CD4-positive, alpha-beta T cell treated with Interleukin-10 for 1 hour (primary cell): ENCODE data around the gene WDR81.
"Not testable (repeated sequence)": the region's sequence is repeated elsewhere in the genome, so short reads cannot be mapped to it uniquely, and the experiment has no call there.

ENCODE experiments used
- DNase-seq: peaks from one replicate; pipeline ENCODE4 v3.0.0-alpha.2; 2020

The WDR81 gene

GRCh38 chr17:1724351-1724868 is at the start of gene WDR81:
WDR81 (plus strand) TSS chr17:1724704; CDS start chr17:1724960, 256 bp downstream.
- peak; percentile 84 for DNase-seq

DNA sequence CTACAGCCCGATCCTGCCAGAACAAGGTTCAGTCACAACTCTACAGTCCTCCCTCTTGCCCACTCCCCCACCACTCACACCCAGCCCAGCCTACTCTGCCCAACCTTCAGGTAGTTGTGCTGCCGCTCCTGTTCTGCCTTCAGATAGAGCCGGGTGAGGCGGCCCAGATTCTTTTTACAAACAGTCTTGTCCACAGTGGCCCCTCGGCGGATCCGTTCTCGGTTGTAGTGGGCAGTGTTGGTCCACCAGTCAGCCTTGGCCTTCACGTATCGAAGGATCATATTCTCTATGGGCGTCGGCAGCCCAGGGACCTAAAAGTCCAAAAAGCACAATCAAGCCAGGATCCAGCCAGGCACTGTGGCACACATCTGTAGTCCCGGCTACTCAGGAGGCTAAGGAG is 48.1 kb upstream of the WDR81 start:
- no peak for DNase-seq

- no peak for DNase-seq
Measured at GRCh38 chr17:1683459-1683858, 41.0 kb upstream of the WDR81 start.

- DNase-seq = peak; percentile 99
Measured at GRCh38 chr17:1684378-1685189, 39.9 kb upstream of the WDR81 start, which contains the start of gene PRPF8. PRPF8 (minus strand) TSS chr17:1684867; CDS start chr17:1684571, 296 bp downstream.

GRCh38 chr17:1686086-1686485 is 38.4 kb upstream of the WDR81 start:
- DNase-seq = no peak

DNA sequence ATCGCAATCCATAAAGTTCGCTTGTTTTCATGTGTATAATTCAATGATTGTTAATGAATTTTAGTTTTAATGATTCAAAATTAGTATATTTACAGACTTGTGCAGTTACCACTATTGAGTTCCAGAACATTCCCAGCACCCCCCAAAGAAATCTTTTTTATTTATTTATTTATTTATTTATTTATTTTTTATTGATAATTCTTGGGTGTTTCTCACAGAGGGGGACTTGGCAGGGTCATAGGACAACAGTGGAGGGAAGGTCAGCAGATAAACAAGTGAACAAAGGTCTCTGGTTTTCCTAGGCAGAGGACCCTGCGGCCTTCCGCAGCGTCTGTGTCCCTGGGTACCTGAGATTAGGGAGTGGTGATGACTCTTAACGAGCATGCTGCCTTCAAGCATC is 36.1 kb upstream of the WDR81 start:
- DNase-seq = not testable (repeated sequence)

GRCh38 chr17:1690544-1691221 is 33.8 kb upstream of the WDR81 start:
- DNase-seq = no peak

GRCh38 chr17:1693339-1693738 is 31.2 kb upstream of the WDR81 start:
- no peak for DNase-seq

- no peak for DNase-seq
Measured at GRCh38 chr17:1695365-1695764, 29.1 kb upstream of the WDR81 start.

DNA sequence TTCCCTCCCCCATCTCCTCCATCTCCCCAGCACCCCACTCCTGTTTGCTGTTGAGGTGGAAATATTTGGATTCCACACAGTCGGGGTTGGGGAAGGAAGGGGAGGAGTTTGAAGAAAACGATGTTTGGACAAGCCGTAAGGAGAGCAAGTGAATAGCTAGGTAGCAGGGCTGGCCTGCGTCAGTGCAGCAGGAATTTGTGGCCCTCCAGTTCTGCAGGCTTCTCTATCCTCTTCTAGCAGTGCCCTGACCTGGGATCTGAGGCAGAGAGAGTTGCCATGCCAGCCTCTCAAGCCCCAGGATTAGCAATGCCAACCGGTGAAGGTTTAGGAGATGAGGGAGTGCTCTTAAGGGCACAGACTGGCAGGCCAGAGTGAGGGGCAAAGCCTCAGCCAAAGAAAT is 26.8 kb upstream of the WDR81 start:
- DNase-seq = no peak

DNA sequence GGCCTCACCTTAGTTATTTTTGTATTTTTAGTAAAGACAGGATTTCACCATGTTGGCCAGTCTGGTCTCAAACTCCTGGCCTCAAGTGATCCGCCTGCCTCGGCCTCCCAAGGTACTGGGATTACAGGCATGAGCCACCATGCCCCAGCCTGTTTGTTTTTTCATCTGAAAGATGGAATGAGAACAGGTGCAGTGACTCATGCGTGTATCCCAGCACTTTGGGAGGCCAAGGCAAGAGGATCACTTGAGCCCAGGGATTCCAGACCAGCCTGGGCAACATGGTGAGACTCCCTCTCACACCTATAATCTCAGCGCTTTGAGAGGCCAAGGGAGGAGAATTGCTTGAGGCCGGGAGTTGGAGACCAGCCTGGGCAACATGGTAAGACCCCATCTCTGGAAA is 24.6 kb upstream of the WDR81 start:
- DNase-seq = not testable (repeated sequence)

- no peak for DNase-seq
Measured at GRCh38 chr17:1703063-1703462, 21.4 kb upstream of the WDR81 start.

- no peak for DNase-seq
Measured at GRCh38 chr17:1705004-1705403, 19.5 kb upstream of the WDR81 start.

DNA sequence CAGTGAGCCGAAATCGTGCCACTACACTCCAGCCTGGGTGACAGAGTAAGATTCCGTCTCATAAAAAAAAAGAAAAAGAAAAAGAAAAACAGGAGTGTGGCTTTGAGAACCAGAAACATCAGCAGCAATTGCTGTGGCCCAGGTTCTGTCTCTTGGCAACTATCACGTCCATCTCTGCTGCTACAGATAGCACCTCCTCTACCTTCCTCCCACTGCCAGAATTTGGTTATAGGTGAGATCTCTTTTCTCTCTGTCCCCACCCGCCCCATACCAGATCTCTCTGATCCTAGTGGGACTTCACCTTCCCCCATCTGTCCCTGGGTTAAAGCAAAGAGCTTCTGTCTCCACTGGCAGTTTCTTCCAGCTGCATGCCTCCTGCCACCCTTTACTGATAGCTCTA is 17.4 kb upstream of the WDR81 start:
- DNase-seq = peak; percentile 64

DNA sequence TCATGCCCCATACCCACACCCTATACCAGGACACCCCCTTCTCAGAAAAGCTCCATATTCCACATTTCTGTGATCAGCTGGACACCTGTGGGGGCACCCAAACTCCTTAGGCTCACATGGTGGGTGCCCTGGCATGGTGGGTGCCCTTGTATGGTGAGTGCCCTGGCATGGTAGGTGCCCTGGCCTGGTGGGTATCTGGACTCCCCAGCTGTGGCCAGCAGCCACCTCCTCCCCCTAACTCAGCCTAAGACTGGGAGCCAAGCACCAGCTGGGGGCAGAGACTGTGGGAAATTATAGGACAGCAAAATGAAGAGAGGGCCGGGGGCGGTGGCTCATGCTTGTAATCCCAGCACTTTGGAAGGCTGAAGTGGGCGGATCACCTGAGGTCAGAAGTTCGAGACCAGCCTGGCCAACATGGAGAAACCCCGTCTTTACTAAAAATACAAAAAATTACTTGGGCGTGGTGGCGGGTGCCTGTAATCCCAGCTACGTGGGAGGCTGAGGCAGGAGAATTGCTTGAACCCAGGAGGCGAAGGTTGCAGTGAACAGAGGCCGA is 15.6 kb upstream of the WDR81 start:
- not testable (repeated sequence) for DNase-seq

- no peak for DNase-seq
Measured at GRCh38 chr17:1709403-1709951, 15.0 kb upstream of the WDR81 start.

DNA sequence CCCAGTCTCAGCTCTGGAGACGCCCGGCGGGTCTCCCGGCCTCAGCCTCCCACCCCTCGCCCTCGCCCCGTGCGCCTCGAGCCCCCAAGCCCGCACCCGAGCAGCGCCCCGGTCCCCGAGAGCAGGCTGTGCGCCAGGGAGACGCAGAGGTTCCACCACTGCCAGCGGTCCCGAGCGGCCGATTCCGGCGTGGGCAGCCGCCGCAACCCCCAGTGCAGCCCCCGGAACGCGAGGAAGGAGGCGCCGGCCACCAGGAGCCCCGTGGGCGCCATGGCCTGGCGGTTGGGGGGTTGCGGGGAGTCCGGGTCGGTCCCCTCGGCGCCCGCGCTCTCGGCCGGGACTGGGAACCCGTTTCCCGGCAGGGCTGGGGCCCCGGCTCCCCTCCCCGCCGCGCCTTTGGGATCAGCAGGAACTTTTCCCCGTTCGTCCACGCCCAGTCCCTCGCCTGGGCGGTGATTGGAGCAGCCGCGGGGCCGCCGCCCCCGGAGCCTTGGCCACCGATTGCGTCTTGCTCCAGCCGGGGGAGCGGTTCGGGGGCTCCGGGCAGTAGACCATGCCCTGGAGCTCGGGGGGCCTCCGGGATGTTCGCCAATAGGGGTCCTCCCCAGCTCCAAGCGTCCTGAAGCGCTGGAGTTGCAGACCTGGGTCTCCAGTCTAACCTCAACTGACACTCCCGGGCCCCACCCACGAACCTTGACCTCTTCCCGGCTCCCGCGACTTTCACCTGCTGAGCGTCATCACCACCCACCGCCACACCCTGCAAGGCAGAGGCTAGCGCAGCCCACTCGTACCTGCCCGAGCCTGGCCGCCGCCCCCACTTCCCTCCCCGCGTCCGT is 14.3 kb upstream of the WDR81 start, which contains the start of gene TLCD2:
TLCD2 (minus strand) TSS at position 407 of the 836 bp plus-strand sequence; CDS start at position 272, 135 bp downstream.
- DNase-seq = no peak

DNA sequence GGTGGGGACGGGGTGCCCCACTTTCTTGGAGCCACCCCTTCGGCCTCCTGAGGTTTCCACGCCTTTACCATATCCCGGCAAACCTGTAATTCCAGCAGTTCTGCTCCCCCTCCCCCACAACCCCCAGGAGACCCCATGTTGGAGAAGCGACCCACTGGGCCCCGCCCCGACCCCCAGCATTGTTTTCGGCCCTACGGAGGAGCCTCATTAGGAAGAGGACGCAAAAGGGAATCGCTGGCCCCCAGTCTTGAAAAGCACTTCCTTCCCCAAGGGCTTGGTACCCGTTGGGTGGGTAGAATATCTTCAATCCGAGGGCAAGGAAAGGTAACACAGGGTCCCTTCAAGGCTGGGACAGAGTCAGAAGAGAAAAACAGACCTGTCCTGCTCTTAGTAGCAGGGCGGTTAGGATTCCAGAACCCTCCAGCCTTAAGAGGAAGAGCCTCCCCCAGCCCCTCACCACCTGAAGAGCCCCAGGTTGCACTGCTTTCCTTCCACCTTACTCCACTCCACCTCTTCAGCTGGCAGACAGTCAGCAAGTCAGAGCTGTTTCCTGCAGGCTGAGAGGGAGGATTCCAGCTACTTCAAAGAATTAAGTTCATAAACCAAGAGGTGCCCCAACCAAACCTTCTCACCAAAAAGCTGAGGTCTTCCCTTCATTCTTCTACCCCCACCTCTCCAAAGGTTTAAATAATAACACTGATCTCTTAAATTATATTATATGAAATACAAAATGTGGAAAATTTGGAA is 13.5 kb upstream of the WDR81 start:
- DNase-seq = no peak

GRCh38 chr17:1711804-1712203 is 12.7 kb upstream of the WDR81 start:
- DNase-seq = no peak

- no peak for DNase-seq
Measured at GRCh38 chr17:1712271-1712670, 12.2 kb upstream of the WDR81 start.

- no peak for DNase-seq
Measured at GRCh38 chr17:1713160-1713877, 11.2 kb upstream of the WDR81 start.
